ENCODE data around the gene NUDT1. TPM values are rescaled to one million over a fixed set of nuclear protein-coding genes. Genes with fewer than 3 reads are reported as not detected.

The NUDT1 gene
- total and polyA plus RNA-seq, 2 donors (not counting 1 experiment from before 2014, with no cell fraction given) = 19.8 to 28.4 TPM

DNA sequence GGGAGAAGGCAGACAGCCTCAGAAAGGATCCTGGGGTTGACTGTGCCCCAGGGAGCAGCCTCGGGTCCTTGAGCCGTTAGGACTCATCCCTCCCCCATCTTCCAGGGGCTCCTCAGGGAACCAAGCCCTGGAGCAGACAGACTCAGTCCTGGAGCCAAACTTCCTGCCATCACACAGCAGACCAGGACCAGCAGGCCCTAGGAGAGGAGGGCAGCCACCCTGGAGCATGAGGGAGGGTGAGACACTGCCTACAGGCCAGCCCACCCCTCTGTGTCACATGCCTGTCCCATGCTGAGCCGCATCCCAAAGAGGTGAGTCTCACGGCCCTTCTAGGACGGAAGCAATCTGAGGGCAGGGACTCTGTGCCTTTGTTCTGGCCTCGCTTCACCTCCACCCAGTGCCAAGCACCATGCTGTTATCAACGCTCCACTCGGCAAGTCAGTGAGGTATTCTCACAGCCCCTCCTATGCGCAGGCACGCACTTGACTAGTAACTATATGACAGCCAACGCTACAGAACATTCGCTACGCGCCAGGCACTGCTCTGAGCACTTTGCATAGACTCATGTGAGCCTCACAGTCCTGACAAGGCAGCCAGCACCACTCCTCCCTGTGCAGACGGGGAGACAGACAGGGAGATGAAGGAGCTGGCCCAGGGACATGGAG is 28.3 kb upstream of the NUDT1 start:
- H3K4me3 ChIP-seq (replicated peaks in 1 of 4; ENCODE audit: control extremely low read depth in 1 of 4, insufficient read depth in 1 of 4, low read depth in 3 of 4, low read length in 4 of 4) = no peak overlapping the region
- H3K36me3 ChIP-seq (ENCODE audit: control insufficient read depth, insufficient read depth, low read length) = peaks cover 11% of the 10 kb centered on the region
- H3K27ac ChIP-seq (ENCODE audit: insufficient read depth, low read length) = no peak overlapping the region
- H4K20me1 ChIP-seq (ENCODE audit: control insufficient read depth, extremely low read depth, insufficient read depth, low read length) = no peaks in the 10 kb centered on the region
- no peaks in the 10 kb centered on the region for H3K9me3 ChIP-seq (ENCODE audit: control insufficient read depth, insufficient read depth, low read depth, low read length)
- TF ChIP-seq, protein P1, sequence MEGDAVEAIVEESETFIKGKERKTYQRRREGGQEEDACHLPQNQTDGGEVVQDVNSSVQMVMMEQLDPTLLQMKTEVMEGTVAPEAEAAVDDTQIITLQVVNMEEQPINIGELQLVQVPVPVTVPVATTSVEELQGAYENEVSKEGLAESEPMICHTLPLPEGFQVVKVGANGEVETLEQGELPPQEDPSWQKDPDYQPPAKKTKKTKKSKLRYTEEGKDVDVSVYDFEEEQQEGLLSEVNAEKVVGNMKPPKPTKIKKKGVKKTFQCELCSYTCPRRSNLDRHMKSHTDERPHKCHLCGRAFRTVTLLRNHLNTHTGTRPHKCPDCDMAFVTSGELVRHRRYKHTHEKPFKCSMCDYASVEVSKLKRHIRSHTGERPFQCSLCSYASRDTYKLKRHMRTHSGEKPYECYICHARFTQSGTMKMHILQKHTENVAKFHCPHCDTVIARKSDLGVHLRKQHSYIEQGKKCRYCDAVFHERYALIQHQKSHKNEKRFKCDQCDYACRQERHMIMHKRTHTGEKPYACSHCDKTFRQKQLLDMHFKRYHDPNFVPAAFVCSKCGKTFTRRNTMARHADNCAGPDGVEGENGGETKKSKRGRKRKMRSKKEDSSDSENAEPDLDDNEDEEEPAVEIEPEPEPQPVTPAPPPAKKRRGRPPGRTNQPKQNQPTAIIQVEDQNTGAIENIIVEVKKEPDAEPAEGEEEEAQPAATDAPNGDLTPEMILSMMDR (conservative IDR thresholded peaks at IDR 0.05 in 1 of 2, IDR thresholded peaks at IDR 0.05 in 1 of 2; ENCODE audit: low read depth in 1 of 2, low read length in 2 of 2) = no peak
- no peak for TF ChIP-seq EZH2 (IDR thresholded peaks at IDR 0.05; ENCODE audit: low read length, missing control alignments)
- H3K4me2 ChIP-seq (ENCODE audit: extremely low read depth, insufficient read depth, low read length) = no peak overlapping the region
- no peaks in the 10 kb centered on the region for H3K79me2 ChIP-seq (ENCODE audit: control insufficient read depth, insufficient read depth, low read length)
- DNase-seq (ENCODE audit: low read depth in 2 of 2) = no peak
- no peaks in the 10 kb centered on the region for H3K27me3 ChIP-seq (ENCODE audit: control insufficient read depth, insufficient read depth, low read length)
- H3K9ac ChIP-seq (ENCODE audit: insufficient read depth, low read length) = no peak overlapping the region
- H2AFZ ChIP-seq (ENCODE audit: low read length) = no peak overlapping the region
- no peaks in the 10 kb centered on the region for H3K4me1 ChIP-seq (ENCODE audit: control insufficient read depth, extremely low read depth, insufficient read depth, low read length)

DNA sequence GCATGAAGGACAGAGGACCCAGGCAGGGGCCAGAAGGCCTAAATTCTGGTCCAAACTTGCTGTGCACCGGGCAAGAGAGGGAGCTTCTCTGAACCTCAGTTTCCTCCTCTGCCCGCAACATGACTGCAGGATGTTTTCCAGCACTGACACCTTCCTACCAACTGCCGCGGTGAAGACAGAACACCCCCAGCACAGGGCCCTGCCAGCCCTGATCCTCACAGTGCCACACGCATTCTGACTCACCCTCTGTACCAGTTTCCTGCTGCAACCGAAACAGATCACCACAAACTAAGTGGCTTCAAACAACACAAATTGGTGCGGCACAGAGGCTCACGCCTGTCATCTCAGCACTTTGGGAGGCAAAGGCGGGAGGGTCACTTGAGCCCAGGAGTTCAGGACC is 27.4 kb upstream of the NUDT1 start:
- Histone ChIP-seq H3K36me3 (ENCODE audit: control insufficient read depth, insufficient read depth, low read length) (peaks cover 11% of the 10 kb centered on the region), H3K4me3 (replicated peaks in 1 of 4; ENCODE audit: control extremely low read depth in 1 of 4, insufficient read depth in 1 of 4, low read depth in 3 of 4, low read length in 4 of 4) (no peak overlapping the region), H4K20me1 (ENCODE audit: control insufficient read depth, extremely low read depth, insufficient read depth, low read length) (no peaks in the 10 kb centered on the region), H3K4me1 (ENCODE audit: control insufficient read depth, extremely low read depth, insufficient read depth, low read length) (no peaks in the 10 kb centered on the region), H3K9ac (ENCODE audit: insufficient read depth, low read length) (no peak overlapping the region), H3K27me3 (ENCODE audit: control insufficient read depth, insufficient read depth, low read length) (no peaks in the 10 kb centered on the region), H3K9me3 (ENCODE audit: control insufficient read depth, insufficient read depth, low read depth, low read length) (no peaks in the 10 kb centered on the region), H3K27ac (ENCODE audit: insufficient read depth, low read length) (no peak overlapping the region), H3K79me2 (ENCODE audit: control insufficient read depth, insufficient read depth, low read length) (no peaks in the 10 kb centered on the region), H2AFZ (ENCODE audit: low read length) (no peak overlapping the region), H3K4me2 (ENCODE audit: extremely low read depth, insufficient read depth, low read length) (no peak overlapping the region)
- no peak for DNase-seq (ENCODE audit: low read depth in 2 of 2)
- TF ChIP-seq, protein P1 (conservative IDR thresholded peaks at IDR 0.05 in 1 of 2, IDR thresholded peaks at IDR 0.05 in 1 of 2; ENCODE audit: low read depth in 1 of 2, low read length in 2 of 2) = no peak
- no peak for TF ChIP-seq EZH2 (IDR thresholded peaks at IDR 0.05; ENCODE audit: low read length, missing control alignments)

DNA sequence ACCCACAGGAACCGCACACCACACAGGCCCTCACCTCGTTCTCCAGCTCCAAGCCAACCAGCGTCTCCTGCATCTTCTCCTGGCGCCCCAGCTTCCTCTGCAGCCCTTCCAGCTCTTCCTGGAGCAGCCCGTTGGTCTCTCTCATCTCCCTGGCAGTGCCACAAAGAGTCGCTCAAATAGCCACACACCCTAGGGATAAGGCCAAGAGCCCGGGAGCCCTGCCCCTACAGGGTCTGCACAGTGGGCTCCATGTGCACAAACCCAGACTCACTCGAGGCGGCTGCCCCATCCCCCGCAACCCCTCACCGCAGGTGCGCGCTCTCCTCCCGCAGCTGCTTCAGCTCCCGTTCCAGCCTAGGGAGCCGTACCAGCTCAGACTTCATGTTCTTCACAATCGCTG is 26.2 kb upstream of the NUDT1 start:
- Histone ChIP-seq H3K27me3 (ENCODE audit: control insufficient read depth, insufficient read depth, low read length) (no peaks in the 10 kb centered on the region), H3K36me3 (ENCODE audit: control insufficient read depth, insufficient read depth, low read length) (peaks cover 11% of the 10 kb centered on the region), H3K9me3 (ENCODE audit: control insufficient read depth, insufficient read depth, low read depth, low read length) (no peaks in the 10 kb centered on the region), H3K4me3 (replicated peaks in 1 of 4; ENCODE audit: control extremely low read depth in 1 of 4, insufficient read depth in 1 of 4, low read depth in 3 of 4, low read length in 4 of 4) (no peak overlapping the region), H3K4me2 (ENCODE audit: extremely low read depth, insufficient read depth, low read length) (no peak overlapping the region), H3K27ac (ENCODE audit: insufficient read depth, low read length) (no peak overlapping the region), H2AFZ (ENCODE audit: low read length) (no peak overlapping the region), H3K4me1 (ENCODE audit: control insufficient read depth, extremely low read depth, insufficient read depth, low read length) (no peaks in the 10 kb centered on the region), H3K79me2 (ENCODE audit: control insufficient read depth, insufficient read depth, low read length) (no peaks in the 10 kb centered on the region), H4K20me1 (ENCODE audit: control insufficient read depth, extremely low read depth, insufficient read depth, low read length) (no peaks in the 10 kb centered on the region), H3K9ac (ENCODE audit: insufficient read depth, low read length) (no peak overlapping the region)
- no peak for DNase-seq (ENCODE audit: low read depth in 2 of 2)
- TF ChIP-seq, protein P1 (conservative IDR thresholded peaks at IDR 0.05 in 1 of 2, IDR thresholded peaks at IDR 0.05 in 1 of 2; ENCODE audit: low read depth in 1 of 2, low read length in 2 of 2) = no peak
- no peak for TF ChIP-seq EZH2 (IDR thresholded peaks at IDR 0.05; ENCODE audit: low read length, missing control alignments)
